PC-3 (cell line): Measurements from ENCODE around the gene IL1R1. TPM values are rescaled to one million over a fixed set of nuclear protein-coding genes. Genes with fewer than 3 reads are reported as not detected.

Experiments
- ATAC-seq: fragments of 200-7000 bp; cut with Tn5 transposase; 2 replicates; pipeline ENCODE4 v1.9.1; 2020; ENCODE audit warnings: mild to moderate bottlenecking, moderate library complexity
- BruUV-seq: library from RNA; stranded (reverse); fragments of 400-500 nt; replicated peaks from 2 replicates; lab custom pipeline; 2021; lab: Mats Ljungman, UMichigan
- CTCF ChIA-PET: fragments of 300-600 bp; sonication (Branson Sonifier 250); formaldehyde crosslinking; loops from one replicate; lab custom pipeline; 2022; ENCODE audit warnings: antibody characterized with exemption; lab: Charles Lee
- POLR2A ChIA-PET: fragments of 300-600 bp; sonication (Branson Sonifier 250); formaldehyde crosslinking; loops from one replicate; lab custom pipeline; 2022; ENCODE audit warnings: antibody characterized with exemption; ENCODE audit not compliant: unreplicated experiment; lab: Charles Lee
- DNase-seq: peaks from one replicate; pipeline ENCODE4 v3.0.0-alpha.2; 2015
- H2AFZ ChIP-seq: fragments of 300-600 bp; sonication (generic); 2 replicates; pipeline ENCODE4 v1.6.0; 2016; ENCODE audit warnings: antibody characterized with exemption, low read length
- H3F3A ChIP-seq: fragments of 300-600 bp; sonication (generic); one replicate; pipeline ENCODE4 v1.6.0; 2017; ENCODE audit warnings: antibody characterized with exemption, low read length, control low read depth, mild to moderate bottlenecking; ENCODE audit not compliant: unreplicated experiment
- H3K27ac ChIP-seq: fragments of 300-600 bp; sonication (generic); 2 replicates; pipeline ENCODE4 v1.5.1; 2016; ENCODE audit warnings: mild to moderate bottlenecking, low read length
- H3K27me3 ChIP-seq: fragments of 300-600 bp; sonication (generic); 2 replicates; pipeline ENCODE4 v1.6.1; 2016; ENCODE audit warnings: low read length, mixed read lengths
- H3K36me3 ChIP-seq: fragments of 300-600 bp; sonication (generic); 2 replicates; pipeline ENCODE4 v1.6.1; 2016; ENCODE audit warnings: low read depth, mixed run types, low read length, mixed read lengths
- H3K4me1 ChIP-seq: fragments of 300-600 bp; sonication (generic); 2 replicates; pipeline ENCODE4 v1.5.1; 2016; ENCODE audit warnings: low read length; ENCODE audit not compliant: insufficient read depth
- H3K4me2 ChIP-seq: fragments of 300-600 bp; sonication (generic); 2 replicates; pipeline ENCODE4 v1.6.0; 2016; ENCODE audit warnings: low read length
- H3K4me3 ChIP-seq: fragments of 300-600 bp; sonication (generic); 2 replicates; pipeline ENCODE4 v1.5.1; 2016; ENCODE audit warnings: mild to moderate bottlenecking, low read length, mixed read lengths
- H3K79me2 ChIP-seq: fragments of 300-600 bp; sonication (generic); 2 replicates; pipeline ENCODE4 v1.6.1; 2017; ENCODE audit warnings: low read length, mixed read lengths
- H3K9ac ChIP-seq: fragments of 300-600 bp; sonication (generic); 2 replicates; pipeline ENCODE4 v1.6.0; 2016; ENCODE audit warnings: mild to moderate bottlenecking, low read length
- H3K9me2 ChIP-seq: fragments of 300-600 bp; sonication (generic); replicated peaks from 2 replicates; pipeline ENCODE4 v1.6.1; 2016; ENCODE audit warnings: mixed run types, low read length, mixed read lengths
- H3K9me3 ChIP-seq: fragments of 300-600 bp; sonication (generic); 2 replicates; pipeline ENCODE4 v1.6.1; 2016; ENCODE audit warnings: low read length, mixed read lengths
- H4K20me1 ChIP-seq: fragments of 300-600 bp; sonication (generic); 2 replicates; pipeline ENCODE4 v1.6.1; 2016; ENCODE audit warnings: low read length, mixed read lengths
- CTCF ChIP-seq: fragments of 300-600 bp; sonication (generic); conservative IDR thresholded peaks from 2 replicates; pipeline ENCODE4 v1.5.1; 2017; ENCODE audit warnings: antibody characterized with exemption, low read depth, mild to moderate bottlenecking, low read length
- EZH2 ChIP-seq: fragments of 300-600 bp; sonication (generic); IDR thresholded peaks from one replicate; pipeline ENCODE4 v1.6.1; 2017; ENCODE audit warnings: antibody characterized with exemption, mild to moderate bottlenecking, low read length; ENCODE audit not compliant: unreplicated experiment
- EZH2phosphoT487 ChIP-seq: fragments of 300-600 bp; sonication (generic); IDR thresholded peaks from 2 replicates; pipeline ENCODE4 v1.6.1; 2018; ENCODE audit warnings: mild to moderate bottlenecking, antibody characterized with exemption, low read length, borderline replicate concordance
- intact Hi-C: fragments of 100-400 bp; cut with micrococcal nuclease; formaldehyde crosslinking; loops from 2 replicates; pipeline ENCODE4 v1.9.0; 2023
- total RNA-seq: library from RNA; depleted of rRNA; stranded (reverse); fragments of >200 nt; gene quantifications from 2 replicates; pipeline ENCODE4 v1.2.3, GENCODE V29; 2014

The IL1R1 gene
- total RNA-seq, 1 experiment from 2014 or later: 0.69 TPM

- BruUV-seq: no TSS peak
- ChIA-PET POLR2A (no interaction called here), CTCF (no interaction called here)
- Histone ChIP-seq H3K4me1 (no peaks in the 10 kb centered on the region), H3F3A (no peaks in the 10 kb centered on the region), H3K9me2 (no peaks in the 10 kb centered on the region), H3K27ac (no peak overlapping the region), H3K9ac (no peak overlapping the region), H2AFZ (no peak overlapping the region), H3K27me3 (no peaks in the 10 kb centered on the region), H3K36me3 (no peaks in the 10 kb centered on the region), H3K79me2 (no peaks in the 10 kb centered on the region), H3K9me3 (no peaks in the 10 kb centered on the region), H3K4me3 (no peak overlapping the region), H3K4me2 (no peak overlapping the region), H4K20me1 (no peaks in the 10 kb centered on the region)
- DNase-seq: no peak
- ATAC-seq: no peak
- intact Hi-C loops: no loop called here
- no peak for TF ChIP-seq EZH2
- no peak for TF ChIP-seq EZH2phosphoT487
- TF ChIP-seq CTCF: no peak
These were observed 58.0 kb downstream of the IL1R1 start for GRCh38 chr2:102200539-102200938.

DNA sequence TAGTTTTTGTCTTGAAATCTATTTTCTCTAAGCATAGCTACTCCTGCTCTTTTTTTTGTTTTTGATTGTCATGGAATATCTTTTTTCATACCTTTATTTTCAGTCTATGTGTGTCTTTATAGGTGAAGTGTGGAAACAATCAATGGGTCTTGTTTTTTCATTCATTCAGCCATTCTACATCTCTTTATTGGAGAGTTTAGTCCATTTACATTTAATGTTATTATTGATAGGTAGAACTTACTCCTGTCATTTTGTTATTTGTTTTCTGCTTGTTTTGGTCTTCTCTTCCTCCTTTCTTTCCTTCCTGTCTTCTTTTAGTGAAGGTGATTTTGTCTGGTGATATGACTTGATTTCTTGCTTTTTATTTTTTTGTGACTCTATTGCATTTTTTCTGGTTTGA lies 62.1 kb downstream of the IL1R1 start:
- DNase-seq (no peak), ATAC-seq (no peak)
- BruUV-seq: no TSS peak
- no peak for TF ChIP-seq CTCF
- TF ChIP-seq EZH2phosphoT487: no peak
- no peak for TF ChIP-seq EZH2
- H3F3A ChIP-seq: no peaks in the 10 kb centered on the region
- H4K20me1 ChIP-seq: no peaks in the 10 kb centered on the region
- H3K9me2 ChIP-seq: no peaks in the 10 kb centered on the region
- no peak overlapping the region for H3K4me3 ChIP-seq
- intact Hi-C loops: no loop called here
- no peaks in the 10 kb centered on the region for H3K79me2 ChIP-seq
- no peaks in the 10 kb centered on the region for H3K4me1 ChIP-seq
- H2AFZ ChIP-seq: no peak overlapping the region
- H3K9ac ChIP-seq: no peak overlapping the region
- no peaks in the 10 kb centered on the region for H3K36me3 ChIP-seq
- H3K27ac ChIP-seq: no peak overlapping the region
- POLR2A ChIA-PET: no interaction called here
- CTCF ChIA-PET: no interaction called here
- H3K27me3 ChIP-seq: no peaks in the 10 kb centered on the region
- H3K9me3 ChIP-seq: no peaks in the 10 kb centered on the region
- no peak overlapping the region for H3K4me2 ChIP-seq

- no TSS peak for BruUV-seq
- ChIA-PET POLR2A (no interaction called here), CTCF (no interaction called here)
- intact Hi-C loops: no loop called here
- H3K27ac ChIP-seq: no peak overlapping the region
- ATAC-seq (no peak), DNase-seq (peak; percentile 43)
- no peaks in the 10 kb centered on the region for H3K9me3 ChIP-seq
- H4K20me1 ChIP-seq: no peaks in the 10 kb centered on the region
- no peak overlapping the region for H3K4me2 ChIP-seq
- TF ChIP-seq EZH2phosphoT487 (no peak), EZH2 (no peak), CTCF (no peak; the same call in 1 of the 2 replicates)
- no peak overlapping the region for H2AFZ ChIP-seq
- H3F3A ChIP-seq: no peaks in the 10 kb centered on the region
- no peaks in the 10 kb centered on the region for H3K79me2 ChIP-seq
- no peak overlapping the region for H3K9ac ChIP-seq
- H3K9me2 ChIP-seq: no peaks in the 10 kb centered on the region
- H3K4me1 ChIP-seq: no peaks in the 10 kb centered on the region
- H3K4me3 ChIP-seq: no peak overlapping the region
- H3K27me3 ChIP-seq: no peaks in the 10 kb centered on the region
- H3K36me3 ChIP-seq: no peaks in the 10 kb centered on the region
These were observed 64.3 kb downstream of the IL1R1 start for GRCh38 chr2:102206666-102207341.
